SK-N-SH treated with all-trans-retinoic acid at 6 μM for 48 hours (cell line): ENCODE data around the gene ZNF550.

Source experiments
- ATAC-seq: fragments of 200-7000 bp; cut with Tn5 transposase; 3 replicates; pipeline ENCODE4 v1.9.1; 2020; ENCODE audit warnings: mild to moderate bottlenecking, moderate library complexity
- BACH2 ChIP-seq: fragments of 250-450 bp; sonication (Bioruptor Pico); IDR thresholded peaks from 2 replicates; pipeline ENCODE4 v1.9.0; 2021; ENCODE audit warnings: mild to moderate bottlenecking, borderline replicate concordance
- CREB5 ChIP-seq: fragments of 250-450 bp; sonication (Bioruptor Pico); IDR thresholded peaks from 2 replicates; pipeline ENCODE4 v1.5.1; 2020; ENCODE audit warnings: low read depth, mild to moderate bottlenecking, moderate library complexity
- CSDC2 ChIP-seq: fragments of 250-450 bp; sonication (Bioruptor Pico); IDR thresholded peaks from 2 replicates; pipeline ENCODE4 v1.5.0; 2020; ENCODE audit warnings: mild to moderate bottlenecking, moderate library complexity
- CSRNP3 ChIP-seq: fragments of 250-450 bp; sonication (Bioruptor Pico); IDR thresholded peaks from 2 replicates; pipeline ENCODE4 v1.5.1; 2021; ENCODE audit warnings: mild to moderate bottlenecking, moderate library complexity
- ESRRG ChIP-seq: fragments of 250-450 bp; sonication (Bioruptor Pico); IDR thresholded peaks from 2 replicates; pipeline ENCODE4 v1.6.1; 2021; ENCODE audit warnings: mild to moderate bottlenecking
- GLIS3 ChIP-seq: fragments of 250-450 bp; sonication (Bioruptor Pico); IDR thresholded peaks from 2 replicates; pipeline ENCODE4 v1.5.0; 2020; ENCODE audit warnings: mild to moderate bottlenecking, moderate library complexity
- OSR1 ChIP-seq: fragments of 250-450 bp; sonication (Bioruptor Pico); IDR thresholded peaks from 2 replicates; pipeline ENCODE4 v1.8.0; 2022; ENCODE audit warnings: moderate library complexity, mild to moderate bottlenecking, inconsistent platforms
- PATZ1 ChIP-seq: fragments of 250-450 bp; sonication (Bioruptor Pico); IDR thresholded peaks from 2 replicates; pipeline ENCODE4 v1.8.0; 2020; ENCODE audit warnings: mild to moderate bottlenecking, moderate library complexity, borderline replicate concordance
- PPARA ChIP-seq: fragments of 250-450 bp; sonication (Bioruptor Pico); IDR thresholded peaks from 2 replicates; pipeline ENCODE4 v1.5.0; 2020; ENCODE audit warnings: mild to moderate bottlenecking, borderline replicate concordance
- TCF4 ChIP-seq: fragments of 250-450 bp; sonication (Bioruptor Pico); IDR thresholded peaks from 2 replicates; pipeline ENCODE4 v1.8.0; 2021; ENCODE audit warnings: mild to moderate bottlenecking, moderate library complexity, borderline replicate concordance
- TOX ChIP-seq: fragments of 250-450 bp; sonication (Bioruptor Pico); IDR thresholded peaks from 2 replicates; pipeline ENCODE4 v1.8.0; 2021; ENCODE audit warnings: mild to moderate bottlenecking, moderate library complexity, borderline replicate concordance
- TSHZ2 ChIP-seq: fragments of 250-450 bp; sonication (Bioruptor Pico); IDR thresholded peaks from 2 replicates; pipeline ENCODE4 v1.5.0; 2020; ENCODE audit warnings: mild to moderate bottlenecking, moderate library complexity
- ZFP3 ChIP-seq: fragments of 250-450 bp; sonication (Bioruptor Pico); IDR thresholded peaks from 2 replicates; pipeline ENCODE4 v1.5.0; 2020; ENCODE audit warnings: mild to moderate bottlenecking, moderate library complexity
- ZFP30 ChIP-seq: fragments of 450-650 bp; formaldehyde crosslinking; IDR thresholded peaks from 2 replicates; pipeline ENCODE4 v1.5.0; 2022; ENCODE audit warnings: mild to moderate bottlenecking, moderate library complexity
- ZNF565 ChIP-seq: fragments of 450-650 bp; formaldehyde crosslinking; conservative IDR thresholded peaks from 2 replicates; pipeline ENCODE4 v1.5.0; 2020; ENCODE audit warnings: low read depth, mild to moderate bottlenecking, moderate library complexity
- ZNF70 ChIP-seq: fragments of 450-650 bp; formaldehyde crosslinking; IDR thresholded peaks from 2 replicates; pipeline ENCODE4 v1.5.0; 2020; ENCODE audit warnings: mild to moderate bottlenecking, moderate library complexity
- ZNF8 ChIP-seq: fragments of 450-650 bp; formaldehyde crosslinking; IDR thresholded peaks from 2 replicates; pipeline ENCODE4 v1.5.0; 2020; ENCODE audit warnings: mild to moderate bottlenecking, moderate library complexity

Gene ZNF550

GRCh38 chr19:57578487-57579205 is 19.0 kb upstream of the ZNF550 start, which contains the start of gene ZNF416:
Gene ZNF416, minus strand, starts transcription at chr19:57578911. Its CDS starts 207 bp downstream, at chr19:57578704.
- TF ChIP-seq ZNF70 (CRISPR knock-in tag), result no peak
- TF ChIP-seq, all 23 proteins: peak for 0

GRCh38 chr19:57576661-57577060 is 17.0 kb upstream of the ZNF550 start:
- TF ChIP-seq CSRNP3 (CRISPR knock-in tag) (no peak), CREB5 (no peak), OSR1 (CRISPR knock-in tag) (no peak), BACH2 (CRISPR knock-in tag) (no peak)
- ATAC-seq, result no peak

More at GRCh38 chr19:57578487-57579205, 19.0 kb upstream of the ZNF550 start, which contains the start of gene ZNF416:
- ATAC-seq, result peak; percentile 98

- no peak for ATAC-seq
Observed at GRCh38 chr19:57572415-57572947, 12.8 kb upstream of the ZNF550 start.

More at GRCh38 chr19:57572415-57572947, 12.8 kb upstream of the ZNF550 start:
- no peak for TF ChIP-seq BACH2 (CRISPR knock-in tag)
- TF ChIP-seq CSRNP3 (CRISPR knock-in tag), result no peak
- no peak for TF ChIP-seq TSHZ2 (CRISPR knock-in tag)
- TF ChIP-seq ZNF565 (CRISPR knock-in tag), result no peak
- TF ChIP-seq OSR1 (CRISPR knock-in tag), result no peak
- no peak for TF ChIP-seq ZFP3 (CRISPR knock-in tag)
- no peak for TF ChIP-seq PATZ1
- TF ChIP-seq PPARA (CRISPR knock-in tag), result no peak
- no peak for TF ChIP-seq CSDC2 (CRISPR knock-in tag)
- TF ChIP-seq CREB5, result no peak
- TF ChIP-seq TOX (CRISPR knock-in tag), result no peak
- no peak for TF ChIP-seq ZFP30 (CRISPR knock-in tag)
- TF ChIP-seq GLIS3, result no peak
- TF ChIP-seq ESRRG (CRISPR knock-in tag), result no peak
- TF ChIP-seq ZNF70 (CRISPR knock-in tag), result no peak
- TF ChIP-seq ZNF8 (CRISPR knock-in tag), result no peak
- no peak for TF ChIP-seq TCF4
